Testis (tissue), 2 donors: ENCODE measurements around the gene PRSS27.

Experiments
- CTCF ChIP-seq, 3 experiments: fragments of 450-650 bp in 2 of 3; fragments of 200-600 bp in 1 of 3; sonication (generic) in 1 of 3; IDR thresholded peaks; one replicate each; pipeline ENCODE4 v1.5.1; 2016 to 2019; ENCODE audit warnings: antibody characterized with exemption in 3 of 3, mild to moderate bottlenecking in 2 of 3, moderate library complexity in 1 of 3
- POLR2A ChIP-seq: fragments of 450-650 bp; IDR thresholded peaks from one replicate; pipeline ENCODE4 v1.6.1; 2017; ENCODE audit warnings: antibody characterized with exemption, mild to moderate bottlenecking, moderate library complexity

- TF ChIP-seq CTCF (IDR thresholded peaks at IDR 0.05) = no peak
- TF ChIP-seq POLR2A = no peak
Observed at GRCh38 chr16:2751577-2752034, 31.6 kb upstream of the PRSS27 start.
